ELR (cell line): ENCODE results near the gene GNB1.
A peak's percentile ranks its signal among the peaks of the same experiment; 100 is the strongest.
"Not testable (repeated sequence)": the region's sequence is repeated elsewhere in the genome, so short reads cannot be mapped to it uniquely, and the experiment has no call there.

Experiments used
- DNase-seq: peaks from one replicate; pipeline ENCODE4 v3.0.0-alpha.2; 2015; ENCODE audit warnings: low read depth

The GNB1 gene

GRCh38 chr1:1890506-1891348, at the start of gene GNB1:
GNB1 (minus strand) TSS chr1:1891087; CDS start chr1:1825453, 65,634 bp downstream.
- peak; percentile 90 for DNase-seq

- DNase-seq, result no peak
Observed at GRCh38 chr1:1940123-1940425, 49.2 kb upstream of the GNB1 start.

- no peak for DNase-seq
Observed at GRCh38 chr1:1939296-1940122, 48.6 kb upstream of the GNB1 start.

GRCh38 chr1:1938613-1939295, 47.9 kb upstream of the GNB1 start:
- no peak for DNase-seq

- DNase-seq, result no peak
Observed at GRCh38 chr1:1938276-1938573, 47.3 kb upstream of the GNB1 start.

GRCh38 chr1:1937549-1938275, 46.8 kb upstream of the GNB1 start:
- no peak for DNase-seq

- no peak for DNase-seq
Observed at GRCh38 chr1:1937061-1937460, 46.2 kb upstream of the GNB1 start.

- not testable (repeated sequence) for DNase-seq
Observed at GRCh38 chr1:1934848-1935247, 44.0 kb upstream of the GNB1 start.

- no peak for DNase-seq
Observed at GRCh38 chr1:1929639-1930545, 39.0 kb upstream of the GNB1 start.

- no peak for DNase-seq
Observed at GRCh38 chr1:1929102-1929638, 38.3 kb upstream of the GNB1 start.

GRCh38 chr1:1928231-1929101, 37.6 kb upstream of the GNB1 start:
- DNase-seq, result no peak

- no peak for DNase-seq
Observed at GRCh38 chr1:1927751-1928150, 36.9 kb upstream of the GNB1 start.

GRCh38 chr1:1926886-1927660, 36.2 kb upstream of the GNB1 start:
- DNase-seq, result no peak

- no peak for DNase-seq
Observed at GRCh38 chr1:1926346-1926811, 35.5 kb upstream of the GNB1 start.

- DNase-seq, result no peak
Observed at GRCh38 chr1:1925437-1926345, 34.8 kb upstream of the GNB1 start.

GRCh38 chr1:1924849-1925248, 34.0 kb upstream of the GNB1 start:
- no peak for DNase-seq

GRCh38 chr1:1924386-1924785, 33.5 kb upstream of the GNB1 start:
- no peak for DNase-seq
